GM12878 (cell line): Measurements from ENCODE around the gene GPN2. TPM values are rescaled to one million over a fixed set of nuclear protein-coding genes. Genes with fewer than 3 reads are reported as not detected.

Experiments used
- ATF2 ChIP-seq: IDR thresholded peaks from 2 replicates; pipeline ENCODE4 v1.6.1; 2012; ENCODE audit warnings: low read length, inconsistent platforms
- ATF3 ChIP-seq: IDR thresholded peaks from 2 replicates; pipeline ENCODE4 v1.6.1; 2011; ENCODE audit warnings: low read depth, mild to moderate bottlenecking, low read length, moderate library complexity, borderline replicate concordance; ENCODE audit errors: extremely low read depth
- BRCA1 ChIP-seq: IDR thresholded peaks from 2 replicates; pipeline ENCODE4 v1.6.1; 2011; ENCODE audit warnings: low read depth, low read length, improper control_type of control experiment
- EED ChIP-seq: sonication (generic); IDR thresholded peaks from 2 replicates; pipeline ENCODE4 v1.6.1; 2016; ENCODE audit warnings: antibody characterized with exemption, low read depth
- EP300 ChIP-seq, 2 experiments: fragments of 150-350 bp in 1 of 2; IDR thresholded peaks; 2 replicates each; pipeline ENCODE4 v1.6.1; 2011 to 2012; ENCODE audit warnings: low read depth in 2 of 2, low read length in 2 of 2, borderline replicate concordance in 1 of 2, improper control_type of control experiment in 1 of 2, inconsistent platforms in 1 of 2; ENCODE audit not compliant: control insufficient read depth in 1 of 2
- ESRRA ChIP-seq: IDR thresholded peaks from 2 replicates; pipeline ENCODE4 v1.6.1; 2012; ENCODE audit warnings: mild to moderate bottlenecking, low read length, improper control_type of control experiment
- FOXM1 ChIP-seq: IDR thresholded peaks from 2 replicates; pipeline ENCODE4 v1.6.1; 2012; ENCODE audit warnings: low read depth, mild to moderate bottlenecking, inconsistent platforms, low read length, moderate library complexity
- HDAC2 ChIP-seq: fragments of 200-600 bp; sonication (generic); IDR thresholded peaks from 2 replicates; pipeline ENCODE4 v1.6.1; 2017
- IRF5 ChIP-seq: fragments of 450-650 bp; IDR thresholded peaks from 2 replicates; pipeline ENCODE4 v1.6.1; 2017; ENCODE audit warnings: borderline replicate concordance
- LARP7 ChIP-seq: fragments of 450-650 bp; IDR thresholded peaks from 2 replicates; pipeline ENCODE4 v1.6.1; 2017; ENCODE audit warnings: mild to moderate bottlenecking
- MEF2A ChIP-seq: IDR thresholded peaks from 2 replicates; pipeline ENCODE4 v1.6.1; 2011; ENCODE audit warnings: low read depth, mild to moderate bottlenecking, low read length, moderate library complexity; ENCODE audit not compliant: insufficient read depth
- MYB ChIP-seq: fragments of 150-350 bp; IDR thresholded peaks from 2 replicates; pipeline ENCODE4 v1.6.1; 2014; ENCODE audit warnings: mild to moderate bottlenecking, low read depth, low read length, borderline replicate concordance
- MYC ChIP-seq: IDR thresholded peaks from 2 replicates; pipeline ENCODE4 v1.6.1; 2011; ENCODE audit warnings: mild to moderate bottlenecking, low read length, moderate library complexity, inconsistent platforms; ENCODE audit not compliant: insufficient read depth, insufficient replicate concordance, insufficient read length, severe bottlenecking
- NR2C2 ChIP-seq: IDR thresholded peaks from 2 replicates; pipeline ENCODE4 v1.6.1; 2011; ENCODE audit warnings: borderline replicate concordance, low read depth; ENCODE audit not compliant: control insufficient read depth, insufficient read length
- PML ChIP-seq: IDR thresholded peaks from 2 replicates; pipeline ENCODE4 v1.6.1; 2012; ENCODE audit warnings: low read length, inconsistent platforms
- POLR2A ChIP-seq: IDR thresholded peaks from 2 replicates; pipeline ENCODE4 v1.6.1; 2011; ENCODE audit warnings: low read depth, mild to moderate bottlenecking, low read length
- RAD51 ChIP-seq: fragments of 450-650 bp; IDR thresholded peaks from 2 replicates; pipeline ENCODE4 v1.6.1; 2016; ENCODE audit warnings: moderate library complexity, mild to moderate bottlenecking, inconsistent platforms
- SIX5 ChIP-seq: IDR thresholded peaks from 2 replicates; pipeline ENCODE4 v1.6.1; 2011; ENCODE audit warnings: mild to moderate bottlenecking, low read depth, low read length, moderate library complexity; ENCODE audit not compliant: severe bottlenecking
- SKIL ChIP-seq: fragments of 450-650 bp; IDR thresholded peaks from 2 replicates; pipeline ENCODE4 v1.6.1; 2017; ENCODE audit warnings: mild to moderate bottlenecking, low read depth, inconsistent platforms; ENCODE audit not compliant: poor library complexity, severe bottlenecking
- USF1 ChIP-seq: IDR thresholded peaks from 2 replicates; pipeline ENCODE4 v1.6.1; 2011; ENCODE audit warnings: borderline replicate concordance, low read depth, mild to moderate bottlenecking, moderate library complexity, mixed read lengths, low read length; ENCODE audit not compliant: insufficient read depth; ENCODE audit errors: extremely low read length
- USF2 ChIP-seq: IDR thresholded peaks from 2 replicates; pipeline ENCODE4 v1.6.1; 2011; ENCODE audit warnings: low read depth, low read length, improper control_type of control experiment, borderline replicate concordance
- ZNF207 ChIP-seq: fragments of 450-650 bp; IDR thresholded peaks from 2 replicates; pipeline ENCODE4 v1.6.1; 2014; ENCODE audit warnings: antibody characterized with exemption, mild to moderate bottlenecking, borderline replicate concordance
- polyA plus RNA-seq, 11 experiments: library from polyadenylated mRNA; depleted of rRNA in 4 of 11; unstranded in 6 of 11; stranded (reverse) in 5 of 11; fragments of >200 nt; fragmentation: Nextera tagmentation in 4 of 11; fragmentation: Illumina TruSeq in 1 of 11; extraction: Ambion mirVana in 4 of 11; extraction: Trizol in 1 of 11; gene quantifications; 1 replicate in 1 of 11; 2 replicates in 10 of 11; pipeline versions ENCODE4 v1.2.1 to v1.2.3, GENCODE V29; 2011 to 2016; ENCODE audit warnings: inconsistent platforms in 2 of 11, missing spikeins in 2 of 11, low read depth in 1 of 11
- total RNA-seq, 4 experiments: library from RNA; depleted of rRNA in 3 of 4; stranded (reverse); fragments of >200 nt in 3 of 4; fragmentation: Illumina TruSeq in 1 of 4; extraction: Trizol in 1 of 4; gene quantifications; 2 replicates each; pipeline versions ENCODE4 v1.2.1 to v1.2.3, GENCODE V29; 2013 to 2021

GPN2 gene
- total and polyA plus RNA-seq, 10 of the 15 experiments (the other 5 are each of a cell fraction or from before 2014, with no cell fraction given) = 8.3 to 61.4 (median 23.3) TPM

GRCh38 chr1:26900001-26900814 lies 10.1 kb upstream of the GPN2 start, which contains the start of gene GPATCH3 (continued):
- TF ChIP-seq USF2 (peak; percentile 77), HDAC2 (peak; percentile 89; the same call in 1 of the 2 replicates), PML (peak; percentile 83; the same call in 1 of the 2 replicates), BRCA1 (peak; percentile 90), SKIL (peak; percentile 41), LARP7 (peak; percentile 63; the same call in 1 of the 2 replicates), NR2C2 (no peak), FOXM1 (peak; percentile 50; the same call in 1 of the 2 replicates), ESRRA (no peak), ATF3 (0 out of 2 replicates have a peak, but pooled peaks have one; percentile 29), POLR2A (peak; percentile 98), USF1 (peak; percentile 91), IRF5 (peak; percentile 91), MYC (no peak), EED (peak; percentile 41; the same call in 1 of the 2 replicates), MYB (no peak), ATF2 (peak; percentile 55), SIX5 (peak; percentile 44), RAD51 (peak; percentile 94), ZNF207 (peak; percentile 76), EP300 (IDR thresholded peaks at IDR 0.05; ENCODE audit: borderline replicate concordance in 1 of 2, control insufficient read depth in 1 of 2, low read depth in 2 of 2, low read length in 2 of 2) (no peak), MEF2A (0 out of 2 replicates have a peak, but pooled peaks have one; percentile 48)
